Limb (tissue), 2 donors: ENCODE measurements around the gene HMGB1.

Experiments used
- DNase-seq, 2 donors: peaks; one replicate each; pipeline ENCODE4 v3.0.0-alpha.2; 2016; ENCODE audit errors: extremely low spot score in 2 of 2

HMGB1 gene

GRCh38 chr13:30429721-30430694, 35.7 kb downstream of the HMGB1 start:
- no peak for DNase-seq

- no peak for DNase-seq
Measured at GRCh38 chr13:30429235-30429634, 36.5 kb downstream of the HMGB1 start.

- DNase-seq, result no peak
Measured at GRCh38 chr13:30423891-30424290, 41.8 kb downstream of the HMGB1 start.

- peak in 1 of 2 donors; percentile 34 for DNase-seq
Measured at GRCh38 chr13:30422054-30422839, 43.5 kb downstream of the HMGB1 start, which contains the start of gene UBE2L5. TSS of gene UBE2L5 (plus strand) at chr13:30422493. CDS start at chr13:30427991, 5,498 bp downstream.

- peak; percentile 84 to 88 for DNase-seq
Measured at GRCh38 chr13:30421093-30422053, 44.4 kb downstream of the HMGB1 start.

GRCh38 chr13:30418717-30419459, 46.8 kb downstream of the HMGB1 start:
- no peak for DNase-seq

- DNase-seq, result no peak
Measured at GRCh38 chr13:30418075-30418716, 47.5 kb downstream of the HMGB1 start.

GRCh38 chr13:30416471-30416870, 49.3 kb downstream of the HMGB1 start:
- DNase-seq, result no peak

- no peak for DNase-seq
Measured at GRCh38 chr13:30415430-30416030, 50.2 kb downstream of the HMGB1 start.

- DNase-seq, result no peak
Measured at GRCh38 chr13:30413842-30414241, 51.9 kb downstream of the HMGB1 start.

GRCh38 chr13:30412346-30412745, 53.4 kb downstream of the HMGB1 start:
- DNase-seq, result no peak

GRCh38 chr13:30410705-30411125, 55.0 kb downstream of the HMGB1 start:
- no peak for DNase-seq

- no peak for DNase-seq
Measured at GRCh38 chr13:30409886-30410704, 55.6 kb downstream of the HMGB1 start.

GRCh38 chr13:30408319-30409101, 57.2 kb downstream of the HMGB1 start:
- peak; percentile 93 to 96 for DNase-seq

- DNase-seq, result no peak
Measured at GRCh38 chr13:30406779-30407416, 58.8 kb downstream of the HMGB1 start.
